B cell (primary cell): ENCODE data around the gene CKAP2L. TPM values are rescaled to one million over a fixed set of nuclear protein-coding genes. Genes with fewer than 3 reads are reported as not detected.

ENCODE experiments used
- ATAC-seq: fragments of 200-7000 bp; cut with Tn5 transposase; one replicate; pipeline ENCODE4 v1.10.0; 2021; ENCODE audit warnings: low read depth, mild to moderate bottlenecking, moderate number of reproducible peaks, moderate library complexity
- CTCF ChIA-PET: fragments of 350-600 bp; sonication (Branson Sonifier 250); formaldehyde crosslinking; loops from one replicate; lab custom pipeline; 2021; ENCODE audit warnings: antibody characterized with exemption, inconsistent platforms; lab: Charles Lee
- POLR2A ChIA-PET: fragments of 350-600 bp; sonication (Branson Sonifier 250); formaldehyde crosslinking; loops from one replicate; lab custom pipeline; 2021; ENCODE audit warnings: antibody characterized with exemption; lab: Charles Lee
- DNase-seq: peaks from one replicate; pipeline ENCODE4 v3.0.0; 2013
- H2AFZ ChIP-seq: 2 replicates; pipeline ENCODE4 v1.6.1; 2012; ENCODE audit warnings: mild to moderate bottlenecking, low read depth, low read length; ENCODE audit not compliant: insufficient read depth, poor library complexity, severe bottlenecking
- H3K27ac ChIP-seq, 2 donors: 1 replicate in 1 of 2; 2 replicates in 1 of 2; pipeline ENCODE4 v1.5.1; 2012 to 2013; ENCODE audit warnings: low read length in 2 of 2, mild to moderate bottlenecking in 2 of 2, moderate library complexity in 1 of 2
- H3K27me3 ChIP-seq, 4 experiments: fragments of 200-600 bp in 1 of 4; sonication (generic) in 1 of 4; replicated peaks in 1 of 4; 1 replicate in 2 of 4; 2 replicates in 2 of 4; pipeline versions ENCODE4 v1.6.1 to v1.7.0; 2013 to 2016; ENCODE audit warnings: low read length in 3 of 4, mild to moderate bottlenecking in 2 of 4, mixed read lengths in 1 of 4, moderate library complexity in 1 of 4; ENCODE audit not compliant: insufficient read depth in 4 of 4, control insufficient read depth in 3 of 4; ENCODE audit errors: control extremely low read depth in 1 of 4
- H3K36me3 ChIP-seq, 2 experiments: replicated peaks in 1 of 2; 1 replicate in 1 of 2; 2 replicates in 1 of 2; pipeline versions ENCODE4 v1.6.1 to v1.7.1; 2013; ENCODE audit warnings: low read length in 1 of 2; ENCODE audit not compliant: insufficient read depth in 2 of 2, control insufficient read depth in 1 of 2; ENCODE audit errors: control extremely low read depth in 1 of 2, extremely low read depth in 1 of 2
- H3K4me1 ChIP-seq, 2 donors: fragments of 200-600 bp in 1 of 2; sonication (generic) in 1 of 2; 1 replicate in 1 of 2; 2 replicates in 1 of 2; pipeline versions ENCODE4 v1.5.1 to v1.6.1; 2013 to 2017; ENCODE audit warnings: low read length in 2 of 2; ENCODE audit not compliant: control insufficient read depth in 2 of 2, insufficient read depth in 2 of 2
- H3K4me2 ChIP-seq: replicated peaks from 2 replicates; pipeline ENCODE3; 2012; ENCODE audit warnings: mild to moderate bottlenecking, low read depth, low read length; ENCODE audit not compliant: poor library complexity, severe bottlenecking
- H3K4me3 ChIP-seq, 5 experiments: fragments of 200-600 bp in 1 of 5; sonication (generic) in 1 of 5; 1 replicate in 3 of 5; 2 replicates in 2 of 5; pipeline versions ENCODE4 v1.5.1 to v1.7.0; 2011 to 2016; ENCODE audit warnings: low read length in 4 of 5, mild to moderate bottlenecking in 4 of 5, low read depth in 2 of 5, control low read depth in 1 of 5, moderate library complexity in 1 of 5; ENCODE audit not compliant: insufficient read depth in 1 of 5; ENCODE audit errors: control extremely low read depth in 1 of 5, extremely low read depth in 1 of 5
- H3K79me2 ChIP-seq: fragments of 200-600 bp; sonication (generic); one replicate; pipeline ENCODE4 v1.6.0; 2016; ENCODE audit warnings: low read length; ENCODE audit not compliant: control insufficient read depth, insufficient read depth
- H3K9ac ChIP-seq: fragments of 200-600 bp; sonication (generic); 2 replicates; pipeline ENCODE4 v1.6.1; 2017; ENCODE audit warnings: mild to moderate bottlenecking, low read length, moderate library complexity
- H3K9me3 ChIP-seq, 3 donors: one replicate each; pipeline versions ENCODE4 v1.6.1 to v1.7.1; 2013; ENCODE audit warnings: low read length in 2 of 3; ENCODE audit not compliant: control insufficient read depth in 2 of 3, insufficient read depth in 1 of 3; ENCODE audit errors: control extremely low read depth in 1 of 3
- H4K20me1 ChIP-seq: 2 replicates; pipeline ENCODE4 v1.6.0; 2012; ENCODE audit warnings: mild to moderate bottlenecking, low read length; ENCODE audit not compliant: insufficient read depth, control insufficient read depth, poor library complexity, severe bottlenecking
- H3K27ac Mint-ChIP-seq: one replicate; pipeline ENCODE4 v1.8.0; 2021; ENCODE audit warnings: mixed read lengths
- H3K27me3 Mint-ChIP-seq: one replicate; pipeline ENCODE4 v1.8.0; 2021; ENCODE audit warnings: mixed read lengths
- H3K4me1 Mint-ChIP-seq: one replicate; pipeline ENCODE4 v1.8.0; 2021; ENCODE audit warnings: mixed read lengths
- H3K4me3 Mint-ChIP-seq: one replicate; pipeline ENCODE4 v1.8.0; 2021; ENCODE audit warnings: mixed read lengths
- H3K9me3 Mint-ChIP-seq: one replicate; pipeline ENCODE4 v1.8.0; 2022; ENCODE audit warnings: mixed read lengths; ENCODE audit not compliant: insufficient read depth
- EZH2 ChIP-seq: IDR thresholded peaks from 2 replicates; pipeline ENCODE4 v1.6.1; 2012; ENCODE audit warnings: borderline replicate concordance, low read depth, mild to moderate bottlenecking, moderate library complexity, low read length; ENCODE audit not compliant: insufficient read depth, poor library complexity, severe bottlenecking
- WGBS: methylation state at CpG from one replicate; pipeline ENCODE4 v1.1.5; 2013; ENCODE audit warnings: missing lambda C conversion rate; ENCODE audit not compliant: insufficient coverage; 5-methylcytosine and 5-hydroxymethylcytosine counted together
- intact Hi-C: fragments of 100-400 bp; cut with micrococcal nuclease; formaldehyde crosslinking; loops from one replicate; pipeline ENCODE4 v1.10.0; 2022
- polyA plus RNA-seq: library from polyadenylated mRNA; depleted of rRNA; stranded (reverse); fragments of >200 nt; gene quantifications from 2 replicates; pipeline ENCODE4 v1.2.3, GENCODE V29; 2012
- total RNA-seq, 2 donors: library from RNA; stranded (reverse); fragments of 120-200 nt in 1 of 2; gene quantifications; 1 replicate in 1 of 2; 2 replicates in 1 of 2; pipeline versions ENCODE4 v1.2.3 to v1.2.4, GENCODE V29; 2013 to 2022
- TF ChIP-seq, protein P1 (sequence below): fragments of 200-600 bp; IDR thresholded peaks from one replicate; pipeline ENCODE4 v1.8.0; 2022; ENCODE audit warnings: antibody characterized with exemption, mild to moderate bottlenecking

The CKAP2L gene
- total and polyA plus RNA-seq, 2 donors (not counting 1 experiment from before 2014, with no cell fraction given) = 0.01 to 0.25 TPM

DNA sequence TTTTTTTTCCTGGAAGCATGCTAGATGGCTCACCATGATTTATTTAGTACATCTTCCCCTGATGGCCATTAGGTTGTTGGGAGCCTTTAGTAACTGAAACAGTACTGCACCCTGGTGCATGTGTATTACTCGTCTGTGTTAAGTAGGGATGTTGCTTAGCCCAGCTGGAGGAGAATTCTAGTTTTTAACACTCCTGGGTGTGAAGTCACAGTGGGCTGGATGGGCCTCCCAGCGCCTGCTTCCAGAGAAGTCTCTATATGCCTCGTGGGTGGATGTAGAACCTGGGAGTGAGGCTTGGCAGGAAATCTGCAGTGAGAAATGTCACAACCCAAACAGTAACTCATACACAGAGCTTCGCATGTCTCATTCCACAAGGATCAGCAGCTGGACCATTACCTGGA lies 72.5 kb downstream of the CKAP2L start:
- CTCF ChIA-PET = interaction anchor here (1.2 to 7.6 kb wide), 9 partner anchors 9 to 211 kb away, joined by 3 to 114 read pairs (median 9); partner anchors contain the start of gene SLC20A1
- Mint-ChIP-seq H3K4me1 (peaks cover 17% of the 10 kb centered on the region), H3K27me3 (no peaks in the 10 kb centered on the region), H3K4me3 (no peak overlapping the region), H3K9me3 (no peaks in the 10 kb centered on the region), H3K27ac (no peak overlapping the region)
- Histone ChIP-seq H3K79me2 (no peaks in the 10 kb centered on the region), H4K20me1 (no peaks in the 10 kb centered on the region), H3K4me2 (no peak overlapping the region), H3K4me3 (no peak overlapping the region), H3K27me3 (no peaks in the 10 kb centered on the region), H3K9ac (no peak overlapping the region), H3K36me3 (no peaks in the 10 kb centered on the region), H3K9me3 (no peaks in the 10 kb centered on the region), H2AFZ (no peak overlapping the region), H3K27ac (no peak overlapping the region), H3K4me1 (peaks cover 0 to 23% of the 10 kb centered on the region in 2 donors)
- no peak for ATAC-seq
- TF ChIP-seq, protein P1, sequence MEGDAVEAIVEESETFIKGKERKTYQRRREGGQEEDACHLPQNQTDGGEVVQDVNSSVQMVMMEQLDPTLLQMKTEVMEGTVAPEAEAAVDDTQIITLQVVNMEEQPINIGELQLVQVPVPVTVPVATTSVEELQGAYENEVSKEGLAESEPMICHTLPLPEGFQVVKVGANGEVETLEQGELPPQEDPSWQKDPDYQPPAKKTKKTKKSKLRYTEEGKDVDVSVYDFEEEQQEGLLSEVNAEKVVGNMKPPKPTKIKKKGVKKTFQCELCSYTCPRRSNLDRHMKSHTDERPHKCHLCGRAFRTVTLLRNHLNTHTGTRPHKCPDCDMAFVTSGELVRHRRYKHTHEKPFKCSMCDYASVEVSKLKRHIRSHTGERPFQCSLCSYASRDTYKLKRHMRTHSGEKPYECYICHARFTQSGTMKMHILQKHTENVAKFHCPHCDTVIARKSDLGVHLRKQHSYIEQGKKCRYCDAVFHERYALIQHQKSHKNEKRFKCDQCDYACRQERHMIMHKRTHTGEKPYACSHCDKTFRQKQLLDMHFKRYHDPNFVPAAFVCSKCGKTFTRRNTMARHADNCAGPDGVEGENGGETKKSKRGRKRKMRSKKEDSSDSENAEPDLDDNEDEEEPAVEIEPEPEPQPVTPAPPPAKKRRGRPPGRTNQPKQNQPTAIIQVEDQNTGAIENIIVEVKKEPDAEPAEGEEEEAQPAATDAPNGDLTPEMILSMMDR = no peak
- no peak for TF ChIP-seq EZH2
- 73% methylated on average over 3 of the region's 4 CpGs for WGBS
- POLR2A ChIA-PET = interaction anchor here (1.4 kb wide), 1 partner anchor 16 kb away, joined by 4 read pairs; no protein-coding TSS in a partner anchor
- no peak for DNase-seq
- intact Hi-C loops = loop anchor here (1.0 to 5.0 kb wide), 2 partner anchors 35 to 66 kb away; no protein-coding TSS in a partner anchor

DNA sequence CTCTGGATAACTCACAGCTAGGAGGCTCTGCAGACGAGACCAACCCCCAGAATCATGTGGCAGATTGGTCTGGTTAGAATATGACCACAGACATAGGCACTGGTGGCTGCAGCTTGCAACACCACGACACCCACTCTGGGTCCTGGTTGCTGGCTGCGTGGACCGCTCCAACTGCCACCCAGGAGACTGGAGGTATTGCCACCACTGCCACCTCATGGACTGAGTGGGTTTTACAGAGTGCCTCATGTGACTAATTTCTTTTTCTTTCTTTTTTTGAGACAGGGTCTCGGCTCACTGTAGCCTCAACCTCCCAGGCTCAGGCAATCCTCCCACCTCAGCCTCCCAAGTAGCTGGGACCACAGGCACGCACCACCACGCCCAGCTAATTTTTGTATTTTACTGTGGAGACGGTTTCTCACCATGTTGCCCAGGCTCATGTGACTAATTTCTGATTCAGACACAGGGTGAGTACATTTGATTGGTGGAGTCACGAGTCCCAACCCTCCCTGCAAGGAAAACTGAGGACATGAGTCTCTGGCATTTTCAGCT lies 73.5 kb downstream of the CKAP2L start:
- POLR2A ChIA-PET = interaction anchor here (0.9 to 1.4 kb wide), 3 partner anchors 17 to 64 kb away, joined by 3 to 4 read pairs (median 3); no protein-coding TSS in a partner anchor
- Histone ChIP-seq H3K9me3 (no peaks in the 10 kb centered on the region), H3K4me1 (peaks cover 5 to 30% of the 10 kb centered on the region in 2 donors), H2AFZ (peak overlapping the region; percentile 78), H3K4me3 (peak overlapping the region in 1 of 5 experiments; percentile 18), H3K79me2 (no peaks in the 10 kb centered on the region), H3K27ac (no peak overlapping the region), H3K27me3 (no peaks in the 10 kb centered on the region), H3K4me2 (peak overlapping the region; percentile 54), H3K9ac (peak overlapping the region; percentile 31), H4K20me1 (no peaks in the 10 kb centered on the region), H3K36me3 (no peaks in the 10 kb centered on the region)
- H3K9me3 Mint-ChIP-seq = no peaks in the 10 kb centered on the region
- peak overlapping the region; percentile 69 for H3K4me3 Mint-ChIP-seq
- 17% methylated on average over 7 of the region's 9 CpGs for WGBS
- peak overlapping the region; percentile 68 for H3K27ac Mint-ChIP-seq
- peaks cover 23% of the 10 kb centered on the region for H3K4me1 Mint-ChIP-seq
- no peaks in the 10 kb centered on the region for H3K27me3 Mint-ChIP-seq
- no peak for TF ChIP-seq EZH2
- TF ChIP-seq, protein P1 = peak; percentile 71
- intact Hi-C loops = loop anchor here (1.0 to 5.0 kb wide), 2 partner anchors 36 to 65 kb away; no protein-coding TSS in a partner anchor
- CTCF ChIA-PET = interaction anchor here (0.7 to 7.6 kb wide), 15 partner anchors 9 to 210 kb away, joined by 3 to 114 read pairs (median 6); partner anchors contain the start of gene SLC20A1
- ATAC-seq (peak; percentile 91), DNase-seq (peak; percentile 73)
